GM23338 (cell line): ENCODE measurements around the gene GMEB2. TPM values are rescaled to one million over a fixed set of nuclear protein-coding genes. Genes with fewer than 3 reads are reported as not detected.
"Not testable (repeated sequence)": the region's sequence is repeated elsewhere in the genome, so short reads cannot be mapped to it uniquely, and the experiment has no call there.

Source experiments
- ATAC-seq: fragments of 200-7000 bp; cut with Tn5 transposase; 3 replicates; pipeline ENCODE4 v1.9.1; 2020
- DNase-seq: peaks from one replicate; pipeline ENCODE4 v3.0.0-alpha.2; 2015; ENCODE audit warnings: low spot score
- H2AFZ ChIP-seq: fragments of 200-600 bp; sonication (generic); 2 replicates; pipeline ENCODE4 v1.8.0; 2016; ENCODE audit warnings: antibody characterized with exemption, mild to moderate bottlenecking, moderate library complexity
- H3F3A ChIP-seq: fragments of 200-600 bp; sonication (generic); replicated peaks from 2 replicates; pipeline ENCODE4 v1.8.0; 2017; ENCODE audit warnings: antibody characterized with exemption, mixed run types, low read depth
- H3K27ac ChIP-seq: fragments of 200-600 bp; sonication (generic); 2 replicates; pipeline ENCODE4 v1.6.1; 2016; ENCODE audit warnings: low read depth
- H3K27me3 ChIP-seq: fragments of 200-600 bp; sonication (generic); 2 replicates; pipeline ENCODE4 v1.8.0; 2016; ENCODE audit warnings: mild to moderate bottlenecking, mixed run types, moderate library complexity; ENCODE audit not compliant: insufficient read depth
- H3K36me3 ChIP-seq: fragments of 200-600 bp; sonication (generic); 2 replicates; pipeline ENCODE4 v1.8.0; 2016; ENCODE audit warnings: mild to moderate bottlenecking; ENCODE audit not compliant: insufficient read depth
- H3K4me1 ChIP-seq: fragments of 200-600 bp; sonication (generic); 2 replicates; pipeline ENCODE4 v1.8.0; 2016; ENCODE audit warnings: mild to moderate bottlenecking, moderate library complexity; ENCODE audit not compliant: insufficient read depth
- H3K4me2 ChIP-seq: fragments of 200-600 bp; sonication (generic); 2 replicates; pipeline ENCODE4 v1.7.1; 2017; ENCODE audit warnings: mixed run types
- H3K4me3 ChIP-seq: fragments of 200-600 bp; sonication (generic); 2 replicates; pipeline ENCODE4 v1.6.1; 2016; ENCODE audit warnings: mixed run types
- H3K79me2 ChIP-seq: fragments of 200-600 bp; sonication (generic); replicated peaks from 2 replicates; pipeline ENCODE4 v1.8.0; 2017; ENCODE audit warnings: mild to moderate bottlenecking; ENCODE audit not compliant: insufficient read depth
- H3K9me2 ChIP-seq: fragments of 200-600 bp; sonication (generic); 2 replicates; pipeline ENCODE4 v1.8.0; 2017; ENCODE audit not compliant: insufficient read depth
- H4K20me1 ChIP-seq: fragments of 200-600 bp; sonication (generic); replicated peaks from 2 replicates; pipeline ENCODE4 v1.8.0; 2017; ENCODE audit warnings: mild to moderate bottlenecking; ENCODE audit not compliant: insufficient read depth
- H3K27ac Mint-ChIP-seq: 2 replicates; pipeline ENCODE4 v1.8.0; 2020; ENCODE audit warnings: inconsistent platforms, mild to moderate bottlenecking, moderate library complexity, mixed read lengths
- H3K27me3 Mint-ChIP-seq: 3 replicates; pipeline ENCODE4 v1.8.0; 2022; ENCODE audit warnings: low read depth, mild to moderate bottlenecking, moderate library complexity, mixed read lengths, inconsistent platforms; ENCODE audit not compliant: insufficient read depth, poor library complexity
- H3K36me3 Mint-ChIP-seq: 3 replicates; pipeline ENCODE4 v1.8.0; 2021; ENCODE audit warnings: low read depth, mild to moderate bottlenecking, inconsistent platforms, moderate library complexity, mixed read lengths
- H3K4me1 Mint-ChIP-seq: 3 replicates; pipeline ENCODE4 v1.8.0; 2020; ENCODE audit warnings: mild to moderate bottlenecking, inconsistent platforms, mixed read lengths
- H3K4me3 Mint-ChIP-seq: 3 replicates; pipeline ENCODE4 v1.8.0; 2021; ENCODE audit warnings: moderate library complexity, mild to moderate bottlenecking, inconsistent platforms, mixed read lengths
- H3K9me3 Mint-ChIP-seq: 3 replicates; pipeline ENCODE4 v1.8.0; 2020; ENCODE audit warnings: moderate library complexity, mild to moderate bottlenecking, inconsistent platforms, mixed read lengths
- ZNF114 ChIP-seq: fragments of 250-450 bp; sonication (Bioruptor Pico); IDR thresholded peaks from 2 replicates; pipeline ENCODE4 v1.5.0; 2020; ENCODE audit warnings: mild to moderate bottlenecking, moderate library complexity
- polyA plus RNA-seq: library from polyadenylated mRNA; unstranded; fragments of >200 nt; fragmentation: Nextera tagmentation; extraction: Ambion mirVana; gene quantifications from 2 replicates; pipeline ENCODE4 v1.2.1, GENCODE V29; 2016
- total RNA-seq: library from RNA; depleted of rRNA; stranded (reverse); fragments of >200 nt; shearing (Covaris generic); gene quantifications from 2 replicates; pipeline ENCODE4 v1.2.3, GENCODE V29; 2014
- TF ChIP-seq, protein P1 (sequence below), 2 experiments: fragments of 200-600 bp in 1 of 2; sonication (generic) in 1 of 2; conservative IDR thresholded peaks; 2 replicates each; pipeline versions ENCODE4 v1.5.1 to v1.6.1; 2016 to 2017; ENCODE audit warnings: antibody characterized with exemption in 2 of 2, low read depth in 2 of 2, mild to moderate bottlenecking in 2 of 2, moderate library complexity in 1 of 2

GMEB2 gene
- total and polyA plus RNA-seq, 2 experiments from 2014 or later = 4.4 to 20.6 TPM

DNA sequence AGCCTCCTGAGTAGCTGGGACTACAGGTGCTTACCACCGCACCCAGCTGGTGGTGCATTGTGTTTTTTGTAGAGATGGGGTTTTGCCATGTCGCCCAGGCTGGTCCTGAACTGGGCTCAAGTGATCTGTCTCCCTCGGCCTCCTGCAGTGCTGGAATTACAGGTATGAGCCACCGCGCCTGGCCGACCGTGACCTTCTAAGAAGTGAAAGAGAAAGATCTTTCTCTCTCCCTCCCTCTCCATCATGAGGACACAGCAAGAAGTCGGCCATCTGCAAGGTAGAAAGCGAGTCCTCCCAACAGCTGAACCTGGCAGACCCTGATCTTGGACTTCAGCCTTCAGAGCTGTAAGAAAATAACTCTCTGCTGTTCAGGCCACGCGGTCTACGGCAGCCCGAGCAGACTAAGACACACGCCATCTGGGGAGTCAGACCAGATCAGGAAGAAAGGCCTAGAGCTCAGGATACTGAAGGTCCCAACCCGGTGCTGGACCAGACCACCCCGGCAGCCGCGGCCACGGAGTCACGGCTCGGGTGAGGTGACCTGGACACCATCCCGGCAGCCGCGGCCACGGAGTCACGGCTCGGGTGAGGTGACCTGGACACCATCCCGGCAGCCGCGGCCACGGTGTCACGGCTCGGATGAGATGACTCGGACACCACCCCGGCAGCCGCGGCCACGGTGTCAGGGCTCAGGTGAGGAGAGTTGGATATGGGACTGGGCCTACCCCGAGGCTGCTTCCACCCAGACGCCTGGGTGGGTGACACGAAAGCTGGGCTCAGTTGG, 9.6 kb downstream of the GMEB2 start:
- no peak overlapping the region for H3K4me3 Mint-ChIP-seq
- peaks cover 59% of the 10 kb centered on the region for H3K36me3 Mint-ChIP-seq
- peaks cover 16% of the 10 kb centered on the region for H3K9me3 Mint-ChIP-seq
- ATAC-seq (no peak), DNase-seq (no peak)
- Histone ChIP-seq H3K4me3 (no peak overlapping the region), H3F3A (no peaks in the 10 kb centered on the region), H3K9me2 (no peaks in the 10 kb centered on the region), H3K4me2 (no peak overlapping the region), H3K36me3 (no peaks in the 10 kb centered on the region; the same call in 1 of the 2 replicates), H3K4me1 (no peaks in the 10 kb centered on the region), H3K27ac (no peak overlapping the region), H4K20me1 (no peaks in the 10 kb centered on the region; the same call in 1 of the 2 replicates), H3K27me3 (no peaks in the 10 kb centered on the region), H3K79me2 (peaks cover 45% of the 10 kb centered on the region), H2AFZ (no peak overlapping the region)
- H3K27me3 Mint-ChIP-seq = peaks cover 5% of the 10 kb centered on the region
- H3K4me1 Mint-ChIP-seq = peaks cover 6% of the 10 kb centered on the region
- H3K27ac Mint-ChIP-seq = no peak overlapping the region
- TF ChIP-seq, protein P1, sequence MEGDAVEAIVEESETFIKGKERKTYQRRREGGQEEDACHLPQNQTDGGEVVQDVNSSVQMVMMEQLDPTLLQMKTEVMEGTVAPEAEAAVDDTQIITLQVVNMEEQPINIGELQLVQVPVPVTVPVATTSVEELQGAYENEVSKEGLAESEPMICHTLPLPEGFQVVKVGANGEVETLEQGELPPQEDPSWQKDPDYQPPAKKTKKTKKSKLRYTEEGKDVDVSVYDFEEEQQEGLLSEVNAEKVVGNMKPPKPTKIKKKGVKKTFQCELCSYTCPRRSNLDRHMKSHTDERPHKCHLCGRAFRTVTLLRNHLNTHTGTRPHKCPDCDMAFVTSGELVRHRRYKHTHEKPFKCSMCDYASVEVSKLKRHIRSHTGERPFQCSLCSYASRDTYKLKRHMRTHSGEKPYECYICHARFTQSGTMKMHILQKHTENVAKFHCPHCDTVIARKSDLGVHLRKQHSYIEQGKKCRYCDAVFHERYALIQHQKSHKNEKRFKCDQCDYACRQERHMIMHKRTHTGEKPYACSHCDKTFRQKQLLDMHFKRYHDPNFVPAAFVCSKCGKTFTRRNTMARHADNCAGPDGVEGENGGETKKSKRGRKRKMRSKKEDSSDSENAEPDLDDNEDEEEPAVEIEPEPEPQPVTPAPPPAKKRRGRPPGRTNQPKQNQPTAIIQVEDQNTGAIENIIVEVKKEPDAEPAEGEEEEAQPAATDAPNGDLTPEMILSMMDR (conservative IDR thresholded peaks at IDR 0.05; ENCODE audit: low read depth in 2 of 2) = no peak
- no peak for TF ChIP-seq ZNF114 (CRISPR knock-in tag)

- not testable (repeated sequence) for H3K36me3 ChIP-seq, H3K4me2 ChIP-seq, H3K4me3 Mint-ChIP-seq, H3K9me2 ChIP-seq, H3K27me3 ChIP-seq, DNase-seq, ATAC-seq, H3K27me3 Mint-ChIP-seq, H3K27ac Mint-ChIP-seq, H3K4me1 ChIP-seq, H4K20me1 ChIP-seq, H2AFZ ChIP-seq, H3K4me3 ChIP-seq, H3K4me1 Mint-ChIP-seq, H3F3A ChIP-seq
- TF ChIP-seq, protein P1 (conservative IDR thresholded peaks at IDR 0.05; ENCODE audit: low read depth in 2 of 2) = peak; percentile 49
- Mint-ChIP-seq H3K36me3 (peaks cover 54% of the 10 kb centered on the region), H3K9me3 (peaks cover 16% of the 10 kb centered on the region)
- Histone ChIP-seq H3K27ac (0 out of 2 replicates have a peak overlapping the region, but pooled peaks have one; percentile 26), H3K79me2 (peaks cover 16% of the 10 kb centered on the region)
Observed at GRCh38 chr20:63613863-63614594, 12.9 kb downstream of the GMEB2 start.
